NCI-H2196 (cell line): ENCODE results near the gene DNA2.

Experiments used
- DNase-seq: peaks from one replicate; lab custom pipeline; 2025; ENCODE audit not compliant: unreplicated experiment; lab: John Stamatoyannopoulos, UW

The DNA2 gene

GRCh38 chr10:68365611-68366010, 106.2 kb downstream of the DNA2 start:
- no peak for DNase-seq

GRCh38 chr10:68364101-68364886, 107.5 kb downstream of the DNA2 start:
- DNase-seq: no peak
